Measurements from ENCODE around the gene CD300LD. TPM values are rescaled to one million over a fixed set of nuclear protein-coding genes. Genes with fewer than 3 reads are reported as not detected.

The CD300LD gene
- total and polyA plus RNA-seq, 2 of the 8 experiments (the other 6 are each of a cell fraction or from before 2014, with no cell fraction given), result not detected

DNA sequence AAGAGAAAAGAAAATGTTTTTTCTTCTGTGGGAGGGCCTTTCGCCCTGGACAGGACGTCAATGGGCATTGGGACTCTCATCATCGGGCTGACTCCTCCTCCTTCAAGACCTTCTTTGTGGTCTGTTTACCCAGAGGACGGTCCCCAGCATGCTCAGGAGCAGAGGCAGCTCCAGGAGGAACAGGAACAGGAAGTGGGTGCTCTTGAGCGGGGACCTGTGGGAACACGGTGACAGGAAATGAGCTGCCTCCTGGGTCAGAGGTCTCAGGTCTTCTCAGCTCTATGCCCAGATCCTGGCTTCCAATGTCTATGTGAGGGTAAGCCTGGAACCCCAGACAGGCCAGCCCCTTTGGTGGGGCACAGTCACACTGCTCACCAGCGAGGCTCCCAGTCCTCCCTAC lies 12.2 kb downstream of the CD300LD start (continued):
- TF ChIP-seq RNF2 (IDR thresholded peaks at IDR 0.05; ENCODE audit: borderline replicate concordance, low read depth, low read length, missing control alignments, poor library complexity, severe bottlenecking) (no peak), HDAC2 (IDR thresholded peaks at IDR 0.05; ENCODE audit: borderline replicate concordance in 1 of 2, low read depth in 2 of 2, low read length in 2 of 2) (no peak), RFX5 (IDR thresholded peaks at IDR 0.05; ENCODE audit: borderline replicate concordance, low read depth, low read length) (no peak), SP4 (IDR thresholded peaks at IDR 0.05; ENCODE audit: low read length) (no peak), ZNF274 (IDR thresholded peaks at IDR 0.05; ENCODE audit: borderline replicate concordance, extremely low read depth, low read length) (no peak), SP1 (IDR thresholded peaks at IDR 0.05; ENCODE audit: low read depth, low read length) (no peak), SIRT6 (IDR thresholded peaks at IDR 0.05; ENCODE audit: low read length) (no peak)

Data from H1 (cell line).